H9 (cell line): ENCODE data around the gene ITIH4. TPM values are rescaled to one million over a fixed set of nuclear protein-coding genes. Genes with fewer than 3 reads are reported as not detected.

Experiments used
- DNase-seq: peaks from one replicate; pipeline ENCODE4 v3.0.0-alpha.2; 2017
- H2AFZ ChIP-seq: one replicate; pipeline ENCODE4 v1.6.1; 2013; ENCODE audit warnings: mild to moderate bottlenecking, low read length, control low read depth, moderate library complexity
- H2AK5ac ChIP-seq: 2 replicates; pipeline ENCODE4 v1.6.1; 2013; ENCODE audit warnings: low read length, control low read depth, mixed read lengths; ENCODE audit not compliant: insufficient read length
- H2BK120ac ChIP-seq: one replicate; pipeline ENCODE4 v1.6.1; 2013; ENCODE audit warnings: low read depth, mild to moderate bottlenecking, low read length, control low read depth, inconsistent platforms; ENCODE audit not compliant: poor library complexity, severe bottlenecking
- H2BK12ac ChIP-seq: 2 replicates; pipeline ENCODE4 v1.6.1; 2013; ENCODE audit warnings: low read length, control low read depth, mixed read lengths, low read depth; ENCODE audit not compliant: insufficient read length
- H2BK15ac ChIP-seq: 2 replicates; pipeline ENCODE4 v1.6.1; 2013; ENCODE audit warnings: low read depth, low read length, control low read depth
- H2BK20ac ChIP-seq: one replicate; pipeline ENCODE4 v1.6.1; 2013; ENCODE audit warnings: low read depth, mild to moderate bottlenecking, low read length, control low read depth, inconsistent platforms; ENCODE audit not compliant: poor library complexity, severe bottlenecking
- H2BK5ac ChIP-seq: 2 replicates; pipeline ENCODE4 v1.6.1; 2013; ENCODE audit warnings: low read length, control low read depth, mixed read lengths; ENCODE audit not compliant: insufficient read length
- H3K14ac ChIP-seq: 2 replicates; pipeline ENCODE4 v1.6.1; 2013; ENCODE audit warnings: low read length, control low read depth; ENCODE audit not compliant: insufficient read depth
- H3K18ac ChIP-seq: 2 replicates; pipeline ENCODE4 v1.6.1; 2013; ENCODE audit warnings: low read depth, mild to moderate bottlenecking, mixed read lengths, low read length, control low read depth; ENCODE audit not compliant: insufficient read length
- H3K23ac ChIP-seq: 2 replicates; pipeline ENCODE4 v1.6.1; 2013; ENCODE audit warnings: low read length, control low read depth, mixed read lengths, low read depth; ENCODE audit not compliant: insufficient read length
- H3K23me2 ChIP-seq: 2 replicates; pipeline ENCODE4 v1.6.1; 2013; ENCODE audit warnings: low read depth, mild to moderate bottlenecking, mixed read lengths, low read length, control low read depth; ENCODE audit not compliant: insufficient read length, poor library complexity, severe bottlenecking
- H3K27ac ChIP-seq: 2 replicates; pipeline ENCODE4 v1.5.1; 2013; ENCODE audit warnings: low read length, control low read depth, mixed read lengths, low read depth; ENCODE audit not compliant: insufficient read length
- H3K27me3 ChIP-seq: 2 replicates; pipeline ENCODE4 v1.6.1; 2013; ENCODE audit warnings: low read length, control low read depth, inconsistent platforms; ENCODE audit not compliant: insufficient read depth
- H3K4ac ChIP-seq: 2 replicates; pipeline ENCODE4 v1.6.1; 2013; ENCODE audit warnings: low read depth, mild to moderate bottlenecking, control low read depth, inconsistent platforms, low read length, moderate library complexity
- H3K4me1 ChIP-seq: 2 replicates; pipeline ENCODE4 v1.6.1; 2013; ENCODE audit warnings: low read length, control low read depth, inconsistent platforms; ENCODE audit not compliant: insufficient read depth
- H3K4me2 ChIP-seq: 2 replicates; pipeline ENCODE4 v1.6.1; 2013; ENCODE audit warnings: low read length, control low read depth, mixed read lengths; ENCODE audit not compliant: insufficient read length, insufficient read depth
- H3K56ac ChIP-seq: 2 replicates; pipeline ENCODE4 v1.6.1; 2013; ENCODE audit warnings: low read depth, mild to moderate bottlenecking, mixed read lengths, low read length, control low read depth; ENCODE audit not compliant: insufficient read length
- H3K79me1 ChIP-seq: 2 replicates; pipeline ENCODE4 v1.6.1; 2013; ENCODE audit warnings: low read depth, mild to moderate bottlenecking, moderate library complexity, low read length, control low read depth, inconsistent platforms; ENCODE audit not compliant: insufficient read depth, poor library complexity, severe bottlenecking
- H3K79me2 ChIP-seq: 2 replicates; pipeline ENCODE4 v1.6.1; 2013; ENCODE audit warnings: low read length, control low read depth, inconsistent platforms; ENCODE audit not compliant: insufficient read depth
- H3K9ac ChIP-seq: 2 replicates; pipeline ENCODE4 v1.6.1; 2013; ENCODE audit warnings: low read length, control low read depth, mixed read lengths; ENCODE audit not compliant: insufficient read length; ENCODE audit errors: extremely low read depth
- H3K9me3 ChIP-seq: one replicate; pipeline ENCODE4 v1.6.1; 2013; ENCODE audit warnings: low read depth, low read length, inconsistent platforms; ENCODE audit not compliant: control insufficient read depth
- H3T11ph ChIP-seq: one replicate; pipeline ENCODE4 v1.6.1; 2013; ENCODE audit warnings: mild to moderate bottlenecking, low read length, control low read depth, inconsistent platforms
- H4K20me1 ChIP-seq: one replicate; pipeline ENCODE4 v1.6.1; 2013; ENCODE audit not compliant: control insufficient read depth, insufficient read length, insufficient read depth
- H4K5ac ChIP-seq: 2 replicates; pipeline ENCODE4 v1.6.1; 2013; ENCODE audit warnings: low read depth, mild to moderate bottlenecking, mixed read lengths, low read length, control low read depth; ENCODE audit not compliant: insufficient read length
- H4K8ac ChIP-seq: replicated peaks from 2 replicates; pipeline ENCODE4 v1.6.1; 2013; ENCODE audit warnings: low read length, control low read depth, mixed read lengths, low read depth; ENCODE audit not compliant: insufficient read length
- H4K91ac ChIP-seq: 2 replicates; pipeline ENCODE4 v1.6.1; 2013; ENCODE audit warnings: low read depth, mild to moderate bottlenecking, moderate library complexity, mixed read lengths, low read length, control low read depth; ENCODE audit not compliant: insufficient read length
- H3K27ac Mint-ChIP-seq, 3 experiments: 2 replicates in 2 of 3; 3 replicates in 1 of 3; pipeline ENCODE4 v1.8.0; 2020 to 2021; ENCODE audit warnings: mixed read lengths in 3 of 3, mild to moderate bottlenecking in 1 of 3, moderate library complexity in 1 of 3
- H3K27me3 Mint-ChIP-seq: 2 replicates; pipeline ENCODE4 v1.8.0; 2021; ENCODE audit warnings: low read depth, mild to moderate bottlenecking, moderate library complexity, mixed read lengths
- H3K36me3 Mint-ChIP-seq, 3 experiments: 2 replicates in 2 of 3; 3 replicates in 1 of 3; pipeline ENCODE4 v1.8.0; 2020 to 2021; ENCODE audit warnings: low read depth in 3 of 3, mixed read lengths in 3 of 3; ENCODE audit not compliant: insufficient read depth in 1 of 3
- H3K4me1 Mint-ChIP-seq, 2 experiments: 2 replicates each; pipeline ENCODE4 v1.8.0; 2020; ENCODE audit warnings: mixed read lengths in 2 of 2
- H3K4me3 Mint-ChIP-seq, 2 experiments: 2 replicates in 1 of 2; 3 replicates in 1 of 2; pipeline ENCODE4 v1.8.0; 2020 to 2021; ENCODE audit warnings: mild to moderate bottlenecking in 2 of 2, mixed read lengths in 2 of 2, moderate library complexity in 1 of 2
- H3K9me3 Mint-ChIP-seq, 2 experiments: 2 replicates in 1 of 2; 3 replicates in 1 of 2; pipeline ENCODE4 v1.8.0; 2020; ENCODE audit warnings: mild to moderate bottlenecking in 2 of 2, mixed read lengths in 2 of 2, moderate library complexity in 1 of 2
- CTCF ChIP-seq: fragments of 200-600 bp; sonication (generic); conservative IDR thresholded peaks from 3 replicates; pipeline ENCODE4 v1.8.0; 2021; ENCODE audit warnings: antibody characterized with exemption, mild to moderate bottlenecking
- WGBS: extraction: QIAGEN DNeasy Blood & Tissue Kit; methylation state at CpG from one replicate; pipeline ENCODE4 v1.1.7; 2013; ENCODE audit warnings: missing lambda C conversion rate, low lambda C conversion rate, mixed read lengths; ENCODE audit not compliant: insufficient read length; ENCODE audit errors: extremely low coverage; 5-methylcytosine and 5-hydroxymethylcytosine counted together
- total RNA-seq: library from RNA; stranded (reverse); gene quantifications from 2 replicates; pipeline ENCODE4 v1.2.1, GENCODE V29; 2021

Gene ITIH4
- total RNA-seq, 1 experiment from 2014 or later = 3.0 TPM

GRCh38 chr3:52795298-52795900 lies 35.1 kb downstream of the ITIH4 start:
- Mint-ChIP-seq H3K4me3 (no peak overlapping the region), H3K4me1 (peaks cover 6 to 8% of the 10 kb centered on the region in 2 experiments; a peak in 3 of 4 replicates), H3K27ac (no peak overlapping the region), H3K27me3 (peaks cover 2% of the 10 kb centered on the region), H3K36me3 (no peaks in the 10 kb centered on the region; a peak in 1 of 7 replicates), H3K9me3 (no peaks in the 10 kb centered on the region; a peak in 1 of 5 replicates)
- Histone ChIP-seq H2AFZ (no peak overlapping the region), H2AK5ac (no peak overlapping the region), H3K4me2 (no peak overlapping the region), H3K23me2 (no peaks in the 10 kb centered on the region), H3K27me3 (no peaks in the 10 kb centered on the region), H3K23ac (no peak overlapping the region), H3K9me3 (no peaks in the 10 kb centered on the region), H3K14ac (no peak overlapping the region), H3K4ac (no peak overlapping the region), H2BK20ac (no peak overlapping the region), H4K20me1 (no peaks in the 10 kb centered on the region), H4K8ac (no peak overlapping the region), H3K18ac (no peak overlapping the region), H3K4me1 (no peaks in the 10 kb centered on the region), H2BK15ac (no peak overlapping the region), H2BK5ac (no peak overlapping the region), H3K9ac (no peak overlapping the region), H3K56ac (no peak overlapping the region), H3K79me1 (no peaks in the 10 kb centered on the region), H4K5ac (no peak overlapping the region), H4K91ac (no peak overlapping the region), H3K79me2 (no peaks in the 10 kb centered on the region), H2BK12ac (no peak overlapping the region), H3T11ph (no peak overlapping the region), H2BK120ac (no peak overlapping the region), H3K27ac (no peak overlapping the region)
- TF ChIP-seq CTCF = no peak
- no CpG with 5 or more reads among the region's 9 CpGs for WGBS
- no peak for DNase-seq
